Measurements from ENCODE around the gene PRCC.
"Not testable (repeated sequence)": the region's sequence is repeated elsewhere in the genome, so short reads cannot be mapped to it uniquely, and the experiment has no call there.

Gene PRCC

GRCh38 chr1:156760092-156760795 lies 7.1 kb upstream of the PRCC start:
- no peak for FAIRE-seq

GRCh38 chr1:156760796-156761104 lies 6.6 kb upstream of the PRCC start:
- DNase-seq (ENCODE audit: low spot score) (no peak), FAIRE-seq (no peak)

More at GRCh38 chr1:156760092-156760795, 7.1 kb upstream of the PRCC start:
- DNase-seq (ENCODE audit: low spot score): no peak

- not testable (repeated sequence) for FAIRE-seq; DNase-seq (ENCODE audit: low spot score)
Observed at GRCh38 chr1:156765136-156765535, 2.2 kb upstream of the PRCC start.

- no peak for DNase-seq (ENCODE audit: low spot score)
Observed at GRCh38 chr1:156765666-156766065, 1.7 kb upstream of the PRCC start.

GRCh38 chr1:156766298-156767100 lies 836 bp upstream of the PRCC start:
- FAIRE-seq: no peak
- DNase-seq (ENCODE audit: low spot score): peak; percentile 15

More at GRCh38 chr1:156765666-156766065, 1.7 kb upstream of the PRCC start:
- no peak for FAIRE-seq

GRCh38 chr1:156767879-156768604 lies 707 bp downstream of the PRCC start:
- DNase-seq (ENCODE audit: low spot score): no peak
- no peak for FAIRE-seq

- no peak for DNase-seq (ENCODE audit: low spot score)
- no peak for FAIRE-seq
Observed at GRCh38 chr1:156768610-156769295, 1.4 kb downstream of the PRCC start.

GRCh38 chr1:156772222-156772621 lies 4.9 kb downstream of the PRCC start:
- no peak for FAIRE-seq
- DNase-seq (ENCODE audit: low spot score): no peak

GRCh38 chr1:156772728-156773497 lies 5.6 kb downstream of the PRCC start:
- no peak for FAIRE-seq
- no peak for DNase-seq (ENCODE audit: low spot score)

GRCh38 chr1:156773607-156774006 lies 6.3 kb downstream of the PRCC start:
- no peak for DNase-seq (ENCODE audit: low spot score)
- FAIRE-seq: no peak

- DNase-seq (ENCODE audit: low spot score) (no peak), FAIRE-seq (no peak)
Observed at GRCh38 chr1:156775799-156776198, 8.5 kb downstream of the PRCC start.

GRCh38 chr1:156776942-156777341 lies 9.6 kb downstream of the PRCC start:
- FAIRE-seq (no peak), DNase-seq (ENCODE audit: low spot score) (no peak)

- DNase-seq (ENCODE audit: low spot score) (no peak), FAIRE-seq (no peak)
Observed at GRCh38 chr1:156777573-156777972, 10.2 kb downstream of the PRCC start.

- FAIRE-seq (no peak), DNase-seq (ENCODE audit: low spot score) (no peak)
Observed at GRCh38 chr1:156781585-156782186, 14.4 kb downstream of the PRCC start.

- no peak for DNase-seq (ENCODE audit: low spot score)
- no peak for FAIRE-seq
Observed at GRCh38 chr1:156785458-156785857, 18.1 kb downstream of the PRCC start.

- FAIRE-seq (no peak), DNase-seq (ENCODE audit: low spot score) (no peak)
Observed at GRCh38 chr1:156786640-156787039, 19.3 kb downstream of the PRCC start.

- DNase-seq (ENCODE audit: low spot score): no peak
- FAIRE-seq: no peak
Observed at GRCh38 chr1:156788136-156788535, 20.8 kb downstream of the PRCC start.

GRCh38 chr1:156789621-156790318 lies 22.4 kb downstream of the PRCC start:
- DNase-seq (ENCODE audit: low spot score): no peak
- FAIRE-seq: no peak

- DNase-seq (ENCODE audit: low spot score) (no peak), FAIRE-seq (no peak)
Observed at GRCh38 chr1:156794506-156795373, 27.4 kb downstream of the PRCC start.
